LoVo (cell line): ENCODE results near the gene SPATA31E1.

Experiments used
- DNase-seq: peaks from one replicate; pipeline ENCODE4 v3.0.0-alpha.2; 2016; ENCODE audit warnings: low spot score

The SPATA31E1 gene

GRCh38 chr9:87863882-87864465, 18.7 kb upstream of the SPATA31E1 start:
- DNase-seq = no peak

DNA sequence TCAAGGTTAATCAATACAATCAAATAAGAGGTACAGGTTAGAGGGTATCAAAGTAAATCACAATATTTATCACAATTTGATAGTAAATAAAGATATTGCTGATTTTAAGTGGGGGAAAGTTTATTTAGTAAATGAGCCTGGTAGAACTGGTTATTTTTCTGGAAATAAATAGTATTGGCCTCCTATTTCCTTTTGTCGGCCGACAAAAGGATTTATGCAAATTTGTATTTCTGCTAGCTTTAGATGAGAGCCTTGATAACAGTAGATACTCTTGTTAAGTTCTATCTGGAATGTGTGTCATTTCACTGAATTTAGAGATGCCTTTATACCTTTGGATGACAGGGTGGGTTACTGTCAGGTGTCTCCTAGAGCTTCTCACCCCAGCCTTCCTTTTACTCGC, 17.8 kb upstream of the SPATA31E1 start:
- DNase-seq = no peak

- peak; percentile 41 for DNase-seq
These were observed 17.1 kb upstream of the SPATA31E1 start for GRCh38 chr9:87865626-87866025.

GRCh38 chr9:87867391-87867790, 15.3 kb upstream of the SPATA31E1 start:
- DNase-seq = no peak

GRCh38 chr9:87868175-87868574, 14.5 kb upstream of the SPATA31E1 start:
- DNase-seq = no peak

DNA sequence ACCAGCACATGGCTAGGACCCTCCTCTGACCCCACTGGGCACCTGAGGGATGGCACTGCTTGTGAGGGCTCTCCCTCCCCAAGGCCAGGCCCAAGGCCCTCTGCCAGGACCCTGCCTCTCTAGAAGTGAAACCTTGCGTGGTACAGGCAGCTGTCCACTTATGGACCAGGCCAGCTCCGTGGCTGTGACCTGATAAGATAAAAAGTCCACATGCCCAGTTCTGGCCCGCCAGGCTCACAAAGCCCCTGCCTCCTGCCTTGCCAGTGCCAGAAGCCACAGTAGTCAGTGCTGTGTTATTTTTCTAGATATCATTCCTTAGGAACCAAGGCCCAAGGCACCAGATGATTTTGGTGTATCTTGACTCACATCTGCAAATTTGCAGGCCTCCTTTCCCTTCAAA, 14.0 kb upstream of the SPATA31E1 start:
- no peak for DNase-seq

DNA sequence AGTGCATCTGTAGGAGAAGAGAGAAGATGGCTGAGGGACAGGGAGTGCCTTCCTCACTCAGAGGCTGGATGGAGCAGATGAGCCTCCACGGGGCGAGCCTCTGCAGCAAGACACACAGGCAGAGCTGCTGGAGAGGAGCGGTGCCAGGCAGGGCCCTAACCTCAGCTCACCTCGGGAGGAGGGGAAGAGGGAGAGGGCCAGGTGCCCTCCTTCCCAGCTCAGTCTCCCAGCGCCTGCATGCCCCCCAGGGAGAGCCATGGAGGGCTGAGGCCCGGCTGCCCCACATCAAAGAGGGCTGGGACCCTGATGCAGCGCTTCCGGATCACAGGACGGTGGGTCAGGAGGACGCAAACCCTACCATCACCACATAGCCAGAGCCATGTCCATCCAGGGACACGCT, 13.6 kb upstream of the SPATA31E1 start:
- no peak for DNase-seq

DNA sequence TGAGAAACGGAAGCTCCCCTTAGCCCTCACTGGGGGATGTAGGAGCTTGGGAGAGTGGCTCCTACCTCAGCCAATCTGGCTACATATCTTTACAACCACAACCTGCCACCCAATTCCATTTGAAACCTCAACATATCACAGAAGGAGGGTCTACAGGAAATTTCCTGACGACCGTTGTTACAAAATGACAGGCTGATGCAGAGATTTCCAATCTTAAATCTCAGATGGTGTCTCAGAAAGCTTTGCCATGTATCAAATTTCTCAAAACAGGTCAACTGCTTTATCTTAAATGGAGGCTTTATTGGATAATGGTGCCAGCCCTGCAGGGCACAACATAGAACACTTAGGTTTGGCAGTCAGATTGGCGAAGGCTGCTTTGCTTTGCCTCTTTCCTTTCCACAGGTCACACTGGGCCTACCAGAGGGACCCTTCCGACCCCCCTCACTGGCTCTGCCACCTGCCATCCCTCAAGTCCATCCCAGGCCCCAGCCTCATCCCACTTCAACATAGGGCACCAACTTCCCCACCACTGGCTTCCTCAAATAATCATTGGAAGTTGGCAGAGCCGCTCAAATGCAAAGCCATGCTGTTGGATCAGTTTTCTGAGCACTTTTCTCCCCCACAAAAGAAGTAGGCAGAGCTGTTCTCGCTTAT, 11.1 kb upstream of the SPATA31E1 start:
- no peak for DNase-seq

DNA sequence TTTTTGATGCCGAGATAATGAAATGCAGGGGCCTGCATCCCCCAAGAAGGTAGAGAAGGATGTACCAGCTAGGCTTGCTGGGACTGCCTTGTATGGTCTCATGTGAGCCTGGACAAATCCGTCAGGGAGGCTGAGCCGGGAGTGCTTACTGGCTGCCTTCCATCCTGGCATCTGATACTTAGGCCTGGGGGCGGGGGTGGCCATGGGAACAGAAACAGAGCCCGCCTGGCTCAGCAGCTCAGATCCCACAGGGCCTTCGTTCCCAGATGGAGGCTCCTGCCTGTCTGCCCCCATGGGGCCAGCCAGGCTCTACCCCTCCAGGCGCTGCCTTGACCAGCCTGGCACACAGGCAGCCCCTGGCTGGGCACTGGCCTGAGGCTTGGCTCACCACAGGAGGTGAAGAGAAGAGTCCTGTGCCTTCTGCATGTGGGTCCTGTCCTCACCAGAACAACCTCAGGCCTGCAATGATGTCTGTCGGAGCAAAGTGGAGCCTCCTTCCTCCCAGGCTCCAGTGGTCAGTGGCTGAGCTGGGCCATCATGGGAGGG, 10.5 kb upstream of the SPATA31E1 start:
- no peak for DNase-seq

DNA sequence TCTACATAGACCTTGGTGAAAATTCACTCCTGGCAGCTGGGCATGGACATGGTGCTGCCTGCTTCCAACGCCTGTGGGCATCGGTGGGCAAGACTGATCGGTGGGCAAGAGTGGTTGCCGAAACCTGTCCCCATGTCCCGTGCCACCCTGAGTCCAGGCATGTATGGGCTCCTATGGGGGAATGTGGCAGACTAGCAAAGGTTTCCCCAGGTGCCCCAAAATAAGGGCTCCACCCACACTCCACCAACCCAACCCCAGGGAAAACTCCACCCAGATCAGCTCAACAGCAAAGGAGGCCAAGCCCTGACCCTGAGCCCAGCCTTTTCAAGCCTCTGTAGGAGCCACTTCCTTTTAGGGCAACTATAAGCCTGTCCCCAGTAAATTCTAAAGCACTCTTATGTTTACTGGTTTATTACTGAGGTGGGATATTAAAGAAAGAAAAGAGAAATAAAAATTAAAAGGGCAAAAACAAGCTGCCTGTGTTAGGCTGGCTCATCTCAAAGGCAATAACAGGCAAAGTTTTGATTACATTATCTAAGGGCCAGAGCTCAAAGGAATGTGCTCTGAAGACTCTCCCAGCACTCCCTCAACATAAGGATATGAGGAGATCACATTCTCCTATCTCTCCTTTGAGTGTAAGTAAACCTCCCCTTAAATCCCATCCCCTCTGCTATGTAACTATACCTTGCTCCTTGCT, 8.9 kb upstream of the SPATA31E1 start:
- DNase-seq = no peak

DNA sequence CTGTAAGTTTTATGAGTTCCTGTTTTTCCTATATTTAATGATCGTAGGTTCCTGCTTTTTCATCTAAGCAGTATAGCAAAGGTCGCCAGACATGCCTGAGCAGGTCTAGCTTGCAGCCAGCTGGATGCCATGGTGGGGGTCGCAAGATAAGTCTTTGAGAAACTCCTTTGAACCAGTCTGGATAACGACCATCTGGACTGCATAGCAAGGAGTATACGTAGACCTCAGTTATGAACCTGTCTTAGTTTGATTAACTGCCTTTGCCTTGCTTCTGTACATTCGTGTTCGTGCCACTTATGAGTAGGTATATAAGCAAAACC, 8.4 kb upstream of the SPATA31E1 start:
- DNase-seq = peak; percentile 24

GRCh38 chr9:87875060-87875459, 7.6 kb upstream of the SPATA31E1 start:
- DNase-seq = no peak

DNA sequence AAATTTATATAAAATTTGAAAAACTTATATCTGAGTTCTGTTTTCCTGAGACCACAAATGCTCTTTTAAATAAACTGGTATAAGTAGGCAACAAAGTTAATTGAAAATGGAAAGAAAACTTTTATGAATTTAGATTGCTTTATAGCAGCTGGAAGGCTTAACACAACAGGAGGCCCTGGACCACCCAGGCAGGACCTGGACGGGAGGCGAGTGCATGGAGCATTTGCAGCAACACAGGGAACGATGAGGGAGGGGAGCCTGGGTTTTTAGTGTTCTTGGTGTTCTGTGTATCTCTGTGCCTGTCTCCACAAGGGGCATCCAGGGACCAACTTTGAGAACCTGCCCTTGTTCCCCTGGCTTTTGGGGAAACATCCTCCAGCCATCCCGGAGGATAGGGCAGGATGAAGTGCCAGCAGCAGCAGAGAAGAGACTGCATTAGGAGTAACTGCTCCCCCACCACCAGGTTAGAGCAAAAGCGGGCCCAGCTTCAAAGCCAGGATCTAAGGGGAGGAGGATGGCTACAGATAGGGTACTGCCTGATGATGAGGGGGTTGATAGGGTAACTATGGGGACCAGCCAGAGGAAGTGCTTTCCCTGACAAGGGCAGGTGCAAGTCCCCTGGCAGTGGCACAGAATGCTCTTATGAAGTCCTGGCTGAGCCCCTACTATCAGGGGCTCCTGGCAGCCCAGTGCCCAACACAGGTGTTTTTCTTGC, 6.7 kb upstream of the SPATA31E1 start:
- no peak for DNase-seq

GRCh38 chr9:87876708-87877107, 6.0 kb upstream of the SPATA31E1 start:
- DNase-seq = no peak

DNA sequence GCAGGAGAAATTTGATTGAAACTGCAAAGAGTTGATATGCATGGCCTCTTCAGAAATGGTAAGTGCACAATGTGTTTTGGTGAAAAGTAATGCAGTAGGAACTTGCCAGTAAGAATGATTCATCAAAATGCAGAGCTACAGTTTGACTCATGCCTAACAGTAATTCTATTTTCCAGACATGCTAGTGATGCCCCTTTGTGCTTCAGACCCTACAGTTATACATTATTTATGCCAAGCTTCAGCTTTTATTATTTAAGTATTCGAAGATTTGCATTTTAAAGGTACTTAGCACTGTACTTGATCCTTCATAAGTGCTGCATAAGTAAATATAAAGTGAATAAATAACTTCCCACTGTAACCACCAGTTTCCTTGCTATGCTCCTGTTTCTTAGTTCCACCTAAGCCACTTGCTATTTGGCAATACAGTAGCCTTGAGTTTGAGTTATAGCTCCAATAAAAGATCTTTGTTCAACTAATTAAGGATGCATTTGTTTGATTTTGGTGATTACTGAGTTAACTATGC, 3.6 kb upstream of the SPATA31E1 start:
- peak; percentile 30 for DNase-seq

DNA sequence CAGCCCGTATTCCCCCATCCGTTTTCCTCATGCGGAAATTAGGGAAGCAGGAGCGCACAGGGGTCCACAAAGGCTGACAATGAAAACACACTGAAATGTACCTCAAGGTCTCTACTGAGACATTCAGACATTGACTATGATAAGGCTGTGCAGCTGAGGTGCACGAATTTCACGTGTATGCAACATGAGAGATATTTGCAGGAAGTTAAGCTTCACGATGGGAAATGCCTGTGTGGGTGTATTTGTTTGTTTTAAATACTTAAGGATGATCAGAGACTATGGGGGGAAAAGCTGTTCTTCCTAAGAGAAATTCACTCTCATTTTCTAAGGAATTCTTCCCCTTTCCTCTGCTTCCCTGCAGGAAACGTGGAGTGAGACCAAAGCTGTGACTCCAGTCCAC, 2.6 kb upstream of the SPATA31E1 start:
- no peak for DNase-seq

DNA sequence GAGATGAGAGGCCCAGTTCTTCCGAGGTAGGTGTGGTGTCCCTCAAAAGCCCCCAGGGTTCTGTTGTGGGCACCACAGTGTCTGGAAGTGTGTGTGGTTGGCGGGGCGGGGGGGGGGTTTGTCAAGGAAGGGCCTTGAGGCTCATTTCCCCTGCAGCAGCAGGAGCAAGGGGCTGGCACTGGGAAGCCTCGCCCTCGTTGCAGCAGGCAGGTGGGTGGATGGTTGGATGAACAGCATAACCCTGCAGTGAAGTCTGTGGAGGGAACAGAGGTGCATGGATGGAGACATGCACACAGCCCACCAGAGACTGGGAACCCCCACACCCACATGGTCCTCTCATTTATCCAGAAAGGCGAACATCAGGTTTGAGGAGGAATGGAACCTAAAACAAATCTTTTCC, 2.0 kb upstream of the SPATA31E1 start:
- no peak for DNase-seq

DNA sequence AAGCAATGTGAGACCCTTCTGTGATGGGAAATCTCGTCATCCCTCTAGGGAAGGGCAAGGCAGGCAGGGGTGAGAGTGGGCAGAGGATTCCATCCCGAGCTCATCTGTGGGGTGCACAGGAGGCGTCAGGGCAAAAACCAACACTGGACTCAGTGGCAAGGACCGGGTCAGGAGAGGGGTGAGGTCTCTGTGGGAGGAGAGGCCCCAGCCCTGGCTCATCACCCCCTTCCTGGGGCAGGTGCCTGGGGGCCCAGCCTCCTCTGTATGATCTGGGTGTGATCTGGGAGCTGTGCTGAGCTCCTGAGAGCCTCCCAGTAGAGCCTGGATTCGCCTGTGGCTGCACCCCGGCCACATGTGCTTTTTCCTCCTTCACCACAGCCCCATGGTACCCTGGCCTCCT, 597 bp downstream of the SPATA31E1 start:
- no peak for DNase-seq

- DNase-seq = no peak
These were observed 1.3 kb downstream of the SPATA31E1 start for GRCh38 chr9:87883990-87884389.

GRCh38 chr9:87884578-87885459, 2.1 kb downstream of the SPATA31E1 start:
- DNase-seq = no peak

DNA sequence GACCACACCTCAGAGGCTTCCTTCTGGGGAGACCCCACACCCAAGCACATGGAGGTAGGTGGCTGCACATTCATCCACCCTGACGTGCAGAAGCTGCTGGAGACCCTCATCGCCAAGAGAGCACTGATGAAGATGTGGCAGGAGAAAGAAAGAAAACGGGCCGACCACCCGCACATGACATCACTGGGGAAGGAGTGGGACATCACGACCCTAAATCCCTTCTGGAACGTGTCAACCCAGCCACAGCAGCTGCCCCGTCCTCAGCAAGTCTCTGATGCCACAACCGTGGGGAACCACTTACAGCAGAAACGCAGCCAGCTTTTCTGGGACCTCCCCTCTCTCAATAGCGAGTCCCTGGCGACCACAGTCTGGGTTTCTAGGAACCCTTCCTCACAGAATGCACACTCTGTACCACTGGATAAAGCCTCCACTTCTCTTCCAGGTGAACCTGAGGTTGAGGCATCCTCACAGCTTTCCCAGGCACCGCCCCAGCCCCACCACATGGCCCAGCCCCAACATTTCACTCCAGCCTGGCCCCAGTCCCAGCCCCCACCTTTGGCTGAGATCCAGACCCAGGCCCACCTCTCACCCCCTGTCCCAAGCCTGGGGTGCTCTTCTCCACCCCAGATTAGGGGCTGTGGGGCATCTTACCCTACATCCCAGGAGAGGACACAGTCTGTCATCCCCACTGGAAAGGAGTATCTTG, 3.0 kb downstream of the SPATA31E1 start:
- no peak for DNase-seq
